Measurements from ENCODE around the gene MED13.

MED13 gene

GRCh38 chr17:62098623-62099231, 33.6 kb upstream of the MED13 start:
- Histone ChIP-seq H3K4me1 (ENCODE audit: control insufficient read depth, insufficient read depth, low read length) (no peaks in the 10 kb centered on the region), H3K36me3 (ENCODE audit: control insufficient read depth in 2 of 2, insufficient read depth in 1 of 2, low read length in 2 of 2) (no peaks in the 10 kb centered on the region), H3K27ac (ENCODE audit: extremely low read depth, low read depth, low read length) (no peak overlapping the region), H3K4me3 (ENCODE audit: low read depth, low read length) (no peak overlapping the region), H3K9me3 (ENCODE audit: control insufficient read depth, insufficient read depth, low read depth, low read length) (no peaks in the 10 kb centered on the region)
- POLR2A ChIA-PET = no interaction called here
- CTCF ChIA-PET = interaction anchor here (1.0 kb wide), 1 partner anchor 10 kb away, joined by 3 read pairs; no protein-coding TSS in a partner anchor
- no peak for TF ChIP-seq ZNF626 (tag by site-specific recombination; IDR thresholded peaks at IDR 0.05)
- no peak for TF ChIP-seq IKZF3 (tag by site-specific recombination; IDR thresholded peaks at IDR 0.05)
- no peak for TF ChIP-seq HOXA7 (CRISPR knock-in tag; IDR thresholded peaks at IDR 0.05; ENCODE audit: borderline replicate concordance)
- TF ChIP-seq ZNF768 (tag by site-specific recombination; IDR thresholded peaks at IDR 0.05) = no peak
- TF ChIP-seq ZNF114 (tag by site-specific recombination; IDR thresholded peaks at IDR 0.05) = no peak
- TF ChIP-seq MEIS1 (CRISPR knock-in tag; IDR thresholded peaks at IDR 0.05; ENCODE audit: borderline replicate concordance) = no peak
- no peak for TF ChIP-seq PBX3 (CRISPR knock-in tag; IDR thresholded peaks at IDR 0.05)

GRCh38 chr17:62096401-62096670, 31.3 kb upstream of the MED13 start:
- ChIA-PET CTCF (interaction anchor here (0.7 to 1.9 kb wide), 2 partner anchors 13 to 30 kb away, joined by 5 to 7 read pairs; no protein-coding TSS in a partner anchor), POLR2A (no interaction called here)
- TF ChIP-seq ZSCAN4 (tag by site-specific recombination; IDR thresholded peaks at IDR 0.05) (no peak), ZIC2 (tag by site-specific recombination; IDR thresholded peaks at IDR 0.05) (no peak), ZNF776 (tag by site-specific recombination; IDR thresholded peaks at IDR 0.05; ENCODE audit: borderline replicate concordance) (no peak), SCRT2 (tag by site-specific recombination; IDR thresholded peaks at IDR 0.05) (peak; percentile 85), SCRT1 (tag by site-specific recombination; IDR thresholded peaks at IDR 0.05; ENCODE audit: borderline replicate concordance) (peak; percentile 75), PRDM6 (tag by site-specific recombination; IDR thresholded peaks at IDR 0.05) (no peak), ZEB2 (tag by site-specific recombination; IDR thresholded peaks at IDR 0.05) (no peak)
- no peak overlapping the region for H3K4me3 ChIP-seq (ENCODE audit: low read depth, low read length)
- H3K36me3 ChIP-seq (ENCODE audit: control insufficient read depth in 2 of 2, insufficient read depth in 1 of 2, low read length in 2 of 2) = no peaks in the 10 kb centered on the region
- H3K9me3 ChIP-seq (ENCODE audit: control insufficient read depth, insufficient read depth, low read depth, low read length) = no peaks in the 10 kb centered on the region
- no peaks in the 10 kb centered on the region for H3K4me1 ChIP-seq (ENCODE audit: control insufficient read depth, insufficient read depth, low read length)
- no peak overlapping the region for H3K27ac ChIP-seq (ENCODE audit: extremely low read depth, low read depth, low read length)

- no peaks in the 10 kb centered on the region for H3K9me3 ChIP-seq (ENCODE audit: control insufficient read depth, insufficient read depth, low read depth, low read length)
- no peaks in the 10 kb centered on the region for H3K4me1 ChIP-seq (ENCODE audit: control insufficient read depth, insufficient read depth, low read length)
- H3K27ac ChIP-seq (ENCODE audit: extremely low read depth, low read depth, low read length) = no peak overlapping the region
- TF ChIP-seq GLIS2 (tag by site-specific recombination; IDR thresholded peaks at IDR 0.05) = no peak
- peak; percentile 70 for TF ChIP-seq PRDM1 (tag by site-specific recombination; IDR thresholded peaks at IDR 0.05)
- POLR2A ChIA-PET = no interaction called here
- CTCF ChIA-PET = interaction anchor here (2.0 kb wide), 1 partner anchor 15 kb away, joined by 6 read pairs; no protein-coding TSS in a partner anchor
- H3K4me3 ChIP-seq (ENCODE audit: low read depth, low read length) = no peak overlapping the region
- H3K36me3 ChIP-seq (ENCODE audit: control insufficient read depth in 2 of 2, insufficient read depth in 1 of 2, low read length in 2 of 2) = no peaks in the 10 kb centered on the region
These were observed 29.1 kb upstream of the MED13 start for GRCh38 chr17:62094175-62094574.
